Fibroblast of pulmonary artery (primary cell): ENCODE measurements around the gene C1GALT1.
A peak's percentile ranks its signal among the peaks of the same experiment; 100 is the strongest.
"Not testable (repeated sequence)": the region's sequence is repeated elsewhere in the genome, so short reads cannot be mapped to it uniquely, and the experiment has no call there.

ENCODE experiments used
- DNase-seq: peaks from one replicate; pipeline ENCODE4 v3.0.0-alpha.2; 2010; ENCODE audit warnings: low read depth
- H3K4me3 ChIP-seq: replicated peaks from 2 replicates; pipeline ENCODE4 v1.5.1; 2011; ENCODE audit warnings: low read depth, mild to moderate bottlenecking, control low read depth, low read length, moderate library complexity
- CTCF ChIP-seq: IDR thresholded peaks from 2 replicates; pipeline ENCODE4 v1.5.1; 2011; ENCODE audit warnings: mild to moderate bottlenecking, control low read depth, low read length, inconsistent platforms; ENCODE audit errors: missing control alignments

Gene C1GALT1

GRCh38 chr7:7188742-7189141 lies 6.4 kb downstream of the C1GALT1 start:
- H3K4me3 ChIP-seq, result no peak overlapping the region
- TF ChIP-seq CTCF, result no peak
- no peak for DNase-seq

- TF ChIP-seq CTCF, result no peak
- DNase-seq, result peak; percentile 89
- peak overlapping the region; percentile 18 for H3K4me3 ChIP-seq
Observed at GRCh38 chr7:7190142-7190541, 7.8 kb downstream of the C1GALT1 start.

- no peak for DNase-seq
- no peak overlapping the region for H3K4me3 ChIP-seq
- no peak for TF ChIP-seq CTCF
Observed at GRCh38 chr7:7191137-7191536, 8.8 kb downstream of the C1GALT1 start.

GRCh38 chr7:7192798-7193788 lies 10.7 kb downstream of the C1GALT1 start:
- not testable (repeated sequence) for H3K4me3 ChIP-seq, DNase-seq

- not testable (repeated sequence) for H3K4me3 ChIP-seq, DNase-seq
Observed at GRCh38 chr7:7199592-7199991, 17.2 kb downstream of the C1GALT1 start.

GRCh38 chr7:7200255-7200654 lies 17.9 kb downstream of the C1GALT1 start:
- not testable (repeated sequence) for H3K4me3 ChIP-seq, DNase-seq

- no peak for TF ChIP-seq CTCF
- no peak for DNase-seq
- H3K4me3 ChIP-seq, result no peak overlapping the region
Observed at GRCh38 chr7:7201578-7202374, 19.4 kb downstream of the C1GALT1 start.

GRCh38 chr7:7202375-7202720 lies 20.0 kb downstream of the C1GALT1 start:
- no peak overlapping the region for H3K4me3 ChIP-seq
- DNase-seq, result no peak
- no peak for TF ChIP-seq CTCF
